ENCODE results near the gene CFD.

DNA sequence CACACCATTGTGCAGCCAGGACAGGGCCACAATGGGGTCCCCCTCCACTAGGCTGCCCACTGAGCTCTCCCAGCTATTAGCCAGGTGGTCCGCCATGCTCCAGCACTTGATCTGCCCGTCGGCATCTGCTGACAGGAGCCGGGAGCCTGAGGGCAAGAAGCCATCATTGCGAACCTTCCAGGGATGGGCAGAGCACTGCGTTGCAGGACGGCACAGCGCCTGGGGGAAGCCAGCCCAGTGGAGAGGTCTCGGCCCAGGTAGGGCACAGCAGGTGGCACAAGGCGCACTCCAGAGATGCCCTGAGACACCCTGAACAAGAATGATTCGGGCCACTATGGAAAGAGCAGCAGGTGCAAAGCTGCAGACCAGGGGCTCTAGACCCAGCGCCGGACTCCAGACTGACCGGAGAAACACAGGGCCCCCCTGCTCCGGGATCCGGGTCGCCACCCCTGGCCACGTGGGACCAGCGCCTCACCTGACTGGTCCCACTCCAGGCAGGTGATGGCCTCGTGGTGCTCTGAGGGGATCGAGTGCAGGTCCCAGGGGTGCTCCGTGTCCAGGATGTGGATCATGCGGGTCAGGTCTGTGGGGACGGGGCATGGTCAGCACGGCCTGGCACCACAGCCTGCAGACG is 30.3 kb downstream of the CFD start:
- TF ChIP-seq, protein P1, sequence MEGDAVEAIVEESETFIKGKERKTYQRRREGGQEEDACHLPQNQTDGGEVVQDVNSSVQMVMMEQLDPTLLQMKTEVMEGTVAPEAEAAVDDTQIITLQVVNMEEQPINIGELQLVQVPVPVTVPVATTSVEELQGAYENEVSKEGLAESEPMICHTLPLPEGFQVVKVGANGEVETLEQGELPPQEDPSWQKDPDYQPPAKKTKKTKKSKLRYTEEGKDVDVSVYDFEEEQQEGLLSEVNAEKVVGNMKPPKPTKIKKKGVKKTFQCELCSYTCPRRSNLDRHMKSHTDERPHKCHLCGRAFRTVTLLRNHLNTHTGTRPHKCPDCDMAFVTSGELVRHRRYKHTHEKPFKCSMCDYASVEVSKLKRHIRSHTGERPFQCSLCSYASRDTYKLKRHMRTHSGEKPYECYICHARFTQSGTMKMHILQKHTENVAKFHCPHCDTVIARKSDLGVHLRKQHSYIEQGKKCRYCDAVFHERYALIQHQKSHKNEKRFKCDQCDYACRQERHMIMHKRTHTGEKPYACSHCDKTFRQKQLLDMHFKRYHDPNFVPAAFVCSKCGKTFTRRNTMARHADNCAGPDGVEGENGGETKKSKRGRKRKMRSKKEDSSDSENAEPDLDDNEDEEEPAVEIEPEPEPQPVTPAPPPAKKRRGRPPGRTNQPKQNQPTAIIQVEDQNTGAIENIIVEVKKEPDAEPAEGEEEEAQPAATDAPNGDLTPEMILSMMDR (tag by site-specific recombination; IDR thresholded peaks at IDR 0.05) = no peak
- TF ChIP-seq KLF10 (tag by site-specific recombination; IDR thresholded peaks at IDR 0.05) (no peak), ZNF274 (IDR thresholded peaks at IDR 0.05; ENCODE audit: low read length) (no peak), ZNF274 (tag by site-specific recombination; IDR thresholded peaks at IDR 0.05; ENCODE audit: borderline replicate concordance) (no peak), ZNF624 (tag by site-specific recombination; IDR thresholded peaks at IDR 0.05) (no peak), ZBTB17 (tag by site-specific recombination; IDR thresholded peaks at IDR 0.05) (no peak), ZNF394 (tag by site-specific recombination; IDR thresholded peaks at IDR 0.05; ENCODE audit: borderline replicate concordance) (no peak), SCRT1 (tag by site-specific recombination; IDR thresholded peaks at IDR 0.05; ENCODE audit: borderline replicate concordance) (no peak), KLF16 (tag by site-specific recombination; IDR thresholded peaks at IDR 0.05) (no peak)
